ENCODE measurements around the gene ECHS1. TPM values are rescaled to one million over a fixed set of nuclear protein-coding genes. Genes with fewer than 3 reads are reported as not detected.

The ECHS1 gene
- total and polyA plus RNA-seq, 2 donors (not counting 3 experiments of a cell fraction or from before 2014, with no cell fraction given) = 46.2 to 108 TPM

DNA sequence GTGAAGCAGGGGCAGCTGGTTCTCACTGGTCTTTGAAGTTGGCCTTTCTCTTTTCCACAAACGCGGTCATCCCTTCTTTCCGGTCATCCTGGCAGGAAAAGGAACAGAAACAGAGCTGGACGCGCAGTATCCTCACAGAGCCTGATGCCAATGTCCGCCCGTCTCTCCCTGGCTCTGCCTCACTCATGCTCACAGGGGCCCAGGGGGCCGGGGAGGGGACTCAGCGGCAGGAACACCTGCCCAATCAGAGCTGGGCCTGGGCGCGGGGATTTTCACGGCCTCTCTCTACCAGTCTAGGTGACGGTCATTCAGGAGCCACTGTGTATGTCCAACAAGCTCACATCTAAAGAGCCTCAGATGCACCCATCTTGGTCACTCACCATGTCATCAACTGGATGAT, 10.3 kb downstream of the ECHS1 start:
- Histone ChIP-seq H3K4me1 (ENCODE audit: control insufficient read depth, extremely low read depth, insufficient read depth, low read length) (no peaks in the 10 kb centered on the region), H3K9me3 (replicated peaks; ENCODE audit: control insufficient read depth, insufficient read depth, low read length) (no peaks in the 10 kb centered on the region), H3K4me2 (ENCODE audit: insufficient read depth, low read length) (no peak overlapping the region), H3K27me3 (ENCODE audit: control insufficient read depth in 2 of 2, insufficient read depth in 2 of 2, low read length in 2 of 2) (no peaks in the 10 kb centered on the region), H3K36me3 (ENCODE audit: control insufficient read depth in 2 of 2, extremely low read depth in 1 of 2, insufficient read depth in 2 of 2, low read length in 2 of 2) (peaks cover 0 to 27% of the 10 kb centered on the region in 2 experiments), H3K9ac (replicated peaks; ENCODE audit: extremely low read depth, insufficient read depth, low read length) (no peak overlapping the region), H3K27ac (ENCODE audit: insufficient read depth, low read depth, low read length) (no peak overlapping the region), H4K20me1 (replicated peaks; ENCODE audit: control insufficient read depth, extremely low read depth, insufficient read depth, low read length) (no peaks in the 10 kb centered on the region), H3K4me3 (replicated peaks in 1 of 3; ENCODE audit: insufficient read depth in 1 of 3, low read depth in 1 of 3, low read length in 3 of 3) (no peak overlapping the region), H3K9me1 (replicated peaks; ENCODE audit: control insufficient read depth, extremely low read depth, insufficient read depth, low read length) (no peaks in the 10 kb centered on the region), H3K79me2 (ENCODE audit: control insufficient read depth, insufficient read depth, low read length) (no peaks in the 10 kb centered on the region), H2AFZ (ENCODE audit: low read depth, low read length) (no peak overlapping the region)
- intact Hi-C loops (cut with micrococcal nuclease) (no loop called here), dilution Hi-C loops (cut with MboI; ENCODE audit: extremely low pct_ligation_motif_present, low sequenced_read_pairs) (no loop called here)
- no TSS peak for BruUV-seq (replicated peaks)
- FAIRE-seq (no peak), DNase-seq (ENCODE audit: low read depth, low spot score) (no peak)
- TF ChIP-seq POLR2AphosphoS5 (IDR thresholded peaks at IDR 0.05; ENCODE audit: insufficient read depth, low read depth, low read length) = no peak
- TF ChIP-seq POLR2A (IDR thresholded peaks at IDR 0.05; ENCODE audit: low read depth, low read length) = no peak
- no peak for TF ChIP-seq MYC (IDR thresholded peaks at IDR 0.05; ENCODE audit: low read depth, low read length)
- TF ChIP-seq JUN (IDR thresholded peaks at IDR 0.05; ENCODE audit: borderline replicate concordance, insufficient read depth, insufficient read length, low read depth) = no peak
- TF ChIP-seq GATA2 (IDR thresholded peaks at IDR 0.05; ENCODE audit: insufficient read depth, insufficient read length, low read depth, low read length) = no peak
- TF ChIP-seq FOS (IDR thresholded peaks at IDR 0.05; ENCODE audit: borderline replicate concordance, insufficient read depth, low read length) = no peak
- TF ChIP-seq EZH2 (IDR thresholded peaks at IDR 0.05; ENCODE audit: borderline replicate concordance, low read depth, low read length, severe bottlenecking) = no peak
- TF ChIP-seq, protein P1, sequence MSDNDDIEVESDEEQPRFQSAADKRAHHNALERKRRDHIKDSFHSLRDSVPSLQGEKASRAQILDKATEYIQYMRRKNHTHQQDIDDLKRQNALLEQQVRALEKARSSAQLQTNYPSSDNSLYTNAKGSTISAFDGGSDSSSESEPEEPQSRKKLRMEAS (IDR thresholded peaks at IDR 0.05; ENCODE audit: insufficient read depth, insufficient read length) = no peak
- TF ChIP-seq, protein P2, sequence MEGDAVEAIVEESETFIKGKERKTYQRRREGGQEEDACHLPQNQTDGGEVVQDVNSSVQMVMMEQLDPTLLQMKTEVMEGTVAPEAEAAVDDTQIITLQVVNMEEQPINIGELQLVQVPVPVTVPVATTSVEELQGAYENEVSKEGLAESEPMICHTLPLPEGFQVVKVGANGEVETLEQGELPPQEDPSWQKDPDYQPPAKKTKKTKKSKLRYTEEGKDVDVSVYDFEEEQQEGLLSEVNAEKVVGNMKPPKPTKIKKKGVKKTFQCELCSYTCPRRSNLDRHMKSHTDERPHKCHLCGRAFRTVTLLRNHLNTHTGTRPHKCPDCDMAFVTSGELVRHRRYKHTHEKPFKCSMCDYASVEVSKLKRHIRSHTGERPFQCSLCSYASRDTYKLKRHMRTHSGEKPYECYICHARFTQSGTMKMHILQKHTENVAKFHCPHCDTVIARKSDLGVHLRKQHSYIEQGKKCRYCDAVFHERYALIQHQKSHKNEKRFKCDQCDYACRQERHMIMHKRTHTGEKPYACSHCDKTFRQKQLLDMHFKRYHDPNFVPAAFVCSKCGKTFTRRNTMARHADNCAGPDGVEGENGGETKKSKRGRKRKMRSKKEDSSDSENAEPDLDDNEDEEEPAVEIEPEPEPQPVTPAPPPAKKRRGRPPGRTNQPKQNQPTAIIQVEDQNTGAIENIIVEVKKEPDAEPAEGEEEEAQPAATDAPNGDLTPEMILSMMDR (IDR thresholded peaks at IDR 0.05; ENCODE audit: extremely low read depth in 1 of 2, insufficient read depth in 1 of 2, low read depth in 1 of 2, low read length in 2 of 2) = no peak
- ChIA-PET POLR2A (no interaction called here), CTCF (no interaction called here)

Data from endothelial cell of umbilical vein (primary cell).